ENCODE measurements around the gene DCDC1.

Gene DCDC1

DNA sequence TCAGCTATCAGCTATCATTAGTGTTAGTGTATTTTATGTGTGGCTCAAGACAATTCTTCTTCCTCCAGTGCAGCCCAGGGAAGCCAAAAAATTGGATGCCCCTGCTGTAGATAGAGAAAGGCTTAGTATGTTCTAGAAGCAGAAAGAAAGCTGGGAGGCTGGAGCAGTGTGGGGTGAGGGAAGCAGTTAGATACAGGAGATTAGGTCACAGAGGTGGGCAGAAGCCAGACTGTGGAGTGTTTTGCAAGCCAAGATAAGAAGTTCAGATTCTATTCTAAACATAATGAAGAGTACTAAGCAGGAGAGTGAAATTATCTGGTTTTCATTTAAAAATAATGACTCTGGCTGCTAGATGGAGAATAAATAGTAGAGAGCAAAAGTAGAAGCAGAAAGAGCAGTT, 381.7 kb downstream of the DCDC1 start:
- no peak for DNase-seq (ENCODE audit: low read depth)
- TF ChIP-seq, protein P1, sequence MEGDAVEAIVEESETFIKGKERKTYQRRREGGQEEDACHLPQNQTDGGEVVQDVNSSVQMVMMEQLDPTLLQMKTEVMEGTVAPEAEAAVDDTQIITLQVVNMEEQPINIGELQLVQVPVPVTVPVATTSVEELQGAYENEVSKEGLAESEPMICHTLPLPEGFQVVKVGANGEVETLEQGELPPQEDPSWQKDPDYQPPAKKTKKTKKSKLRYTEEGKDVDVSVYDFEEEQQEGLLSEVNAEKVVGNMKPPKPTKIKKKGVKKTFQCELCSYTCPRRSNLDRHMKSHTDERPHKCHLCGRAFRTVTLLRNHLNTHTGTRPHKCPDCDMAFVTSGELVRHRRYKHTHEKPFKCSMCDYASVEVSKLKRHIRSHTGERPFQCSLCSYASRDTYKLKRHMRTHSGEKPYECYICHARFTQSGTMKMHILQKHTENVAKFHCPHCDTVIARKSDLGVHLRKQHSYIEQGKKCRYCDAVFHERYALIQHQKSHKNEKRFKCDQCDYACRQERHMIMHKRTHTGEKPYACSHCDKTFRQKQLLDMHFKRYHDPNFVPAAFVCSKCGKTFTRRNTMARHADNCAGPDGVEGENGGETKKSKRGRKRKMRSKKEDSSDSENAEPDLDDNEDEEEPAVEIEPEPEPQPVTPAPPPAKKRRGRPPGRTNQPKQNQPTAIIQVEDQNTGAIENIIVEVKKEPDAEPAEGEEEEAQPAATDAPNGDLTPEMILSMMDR (IDR thresholded peaks at IDR 0.05; ENCODE audit: insufficient read depth, low read depth, low read length, missing control alignments) = no peak
- H3K4me3 ChIP-seq (ENCODE audit: low read length) = no peak overlapping the region

DNA sequence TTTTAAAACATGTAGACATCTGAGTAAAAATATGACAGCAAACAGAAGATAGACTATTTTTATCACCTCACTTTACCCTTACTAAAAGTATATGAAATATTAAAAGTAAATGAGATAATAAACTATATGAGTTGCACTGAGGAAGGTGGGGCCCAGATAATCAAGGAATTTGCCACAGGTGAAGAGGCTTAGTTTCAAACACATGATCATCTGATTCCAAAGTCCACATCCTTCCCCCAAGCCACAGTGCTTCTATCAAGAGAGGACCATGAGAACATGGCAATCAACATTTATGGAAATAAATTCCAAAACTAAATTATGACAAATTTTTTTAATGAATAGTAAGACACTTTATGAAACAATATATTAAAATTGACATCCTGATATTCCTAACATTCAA, 384.0 kb downstream of the DCDC1 start:
- no peak for DNase-seq (ENCODE audit: low read depth)
- TF ChIP-seq, protein P1 (IDR thresholded peaks at IDR 0.05; ENCODE audit: insufficient read depth, low read depth, low read length, missing control alignments) = no peak

DNA sequence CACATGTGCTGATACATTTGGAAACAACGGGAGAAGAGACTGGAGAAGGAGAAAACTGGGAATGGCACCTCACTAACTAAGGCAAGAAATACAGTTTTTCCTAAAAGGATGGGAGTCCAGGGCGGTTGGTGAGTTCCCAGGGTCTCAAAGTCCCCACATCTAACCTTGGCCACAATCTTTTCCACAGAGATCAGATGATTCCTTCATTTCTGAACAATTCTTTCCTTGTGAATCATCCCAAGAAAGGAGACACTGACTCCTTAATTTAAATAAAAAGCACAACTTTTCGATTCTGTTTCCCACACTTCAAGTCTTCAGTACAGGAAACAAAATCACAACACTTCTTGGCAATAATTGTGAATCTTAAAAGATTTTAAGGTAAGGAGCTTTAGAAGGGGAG, 384.7 kb downstream of the DCDC1 start:
- no peak overlapping the region for H3K4me3 ChIP-seq (ENCODE audit: low read length)
- no peak for DNase-seq (ENCODE audit: low read depth)
- TF ChIP-seq, protein P1 (IDR thresholded peaks at IDR 0.05; ENCODE audit: insufficient read depth, low read depth, low read length, missing control alignments) = no peak

More for the DNA sequence above, 384.0 kb downstream of the DCDC1 start:
- H3K4me3 ChIP-seq (ENCODE audit: low read length) = no peak overlapping the region

DNA sequence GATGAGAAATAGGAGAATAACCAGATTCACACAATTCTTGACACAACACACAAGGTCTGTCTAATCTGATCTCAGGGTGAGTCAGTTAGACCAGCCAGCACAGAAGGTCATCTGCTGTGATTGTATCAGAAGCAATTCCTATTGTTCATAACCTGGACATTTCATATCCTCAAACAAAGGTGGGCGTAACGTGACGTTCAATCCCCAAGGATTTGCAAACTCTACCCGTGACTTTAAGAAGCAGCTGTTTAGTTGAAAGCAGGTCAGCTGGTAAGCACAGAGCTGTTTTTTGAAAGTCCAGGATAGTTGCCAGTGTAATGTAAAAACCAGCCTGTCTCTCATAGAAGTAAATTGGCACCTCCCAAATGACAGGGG, 385.1 kb downstream of the DCDC1 start:
- H3K4me3 ChIP-seq (ENCODE audit: low read length) = no peak overlapping the region
- TF ChIP-seq, protein P1 (IDR thresholded peaks at IDR 0.05; ENCODE audit: insufficient read depth, low read depth, low read length, missing control alignments) = no peak
- no peak for DNase-seq (ENCODE audit: low read depth)

DNA sequence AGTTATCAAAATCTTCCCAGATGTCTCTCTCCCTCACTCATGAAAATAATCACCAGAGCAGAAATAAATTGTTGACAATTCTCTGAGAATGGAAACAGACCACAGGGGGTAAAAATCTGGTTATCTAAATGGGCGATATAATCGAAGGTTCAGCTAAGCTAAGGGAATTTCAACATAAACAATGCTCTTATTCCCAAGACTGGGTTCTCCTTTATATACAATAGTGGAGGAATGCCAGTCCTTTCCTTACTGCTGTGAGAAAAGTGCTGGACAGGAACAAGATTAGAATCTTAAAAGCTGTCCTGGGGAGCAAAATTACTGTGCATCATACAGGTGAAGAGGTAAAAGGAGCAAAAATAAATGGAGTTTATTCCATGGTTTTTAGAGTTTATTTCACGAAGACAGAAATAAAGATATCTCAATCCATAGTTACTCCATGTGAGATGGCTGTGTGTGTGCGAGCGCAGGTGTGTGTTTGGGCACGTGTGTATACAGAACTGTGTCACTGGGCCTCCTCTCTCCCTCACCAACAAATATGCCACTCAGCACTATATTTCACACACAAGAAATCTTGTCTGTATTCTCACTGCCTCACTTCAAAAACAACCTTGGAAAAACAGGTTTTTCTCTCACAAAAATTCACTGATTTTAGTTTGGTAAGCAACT, 385.6 kb downstream of the DCDC1 start:
- no peak overlapping the region for H3K4me3 ChIP-seq (ENCODE audit: low read length)
- no peak for DNase-seq (ENCODE audit: low read depth)
- TF ChIP-seq, protein P1 (IDR thresholded peaks at IDR 0.05; ENCODE audit: insufficient read depth, low read depth, low read length, missing control alignments) = no peak

DNA sequence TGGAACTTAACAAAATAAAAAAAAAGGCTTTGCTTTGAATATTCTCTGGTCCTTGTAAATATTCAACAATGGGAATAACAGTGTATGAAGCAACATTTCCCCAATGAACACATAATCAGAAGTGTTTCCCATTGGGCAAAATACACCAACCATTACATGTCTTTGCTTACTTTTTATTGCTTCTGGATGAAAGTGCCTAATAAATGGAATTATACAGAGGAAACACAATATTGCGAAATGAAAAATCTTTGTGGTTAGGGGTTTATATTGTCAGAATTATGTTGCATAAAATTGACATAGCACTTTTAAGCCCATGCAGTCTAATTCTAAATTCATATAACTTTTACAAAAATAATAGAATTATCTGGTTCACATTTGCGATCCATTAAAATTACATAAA, 386.4 kb downstream of the DCDC1 start:
- TF ChIP-seq, protein P1 (IDR thresholded peaks at IDR 0.05; ENCODE audit: insufficient read depth, low read depth, low read length, missing control alignments) = no peak
- no peak for DNase-seq (ENCODE audit: low read depth)
- no peak overlapping the region for H3K4me3 ChIP-seq (ENCODE audit: low read length)

DNA sequence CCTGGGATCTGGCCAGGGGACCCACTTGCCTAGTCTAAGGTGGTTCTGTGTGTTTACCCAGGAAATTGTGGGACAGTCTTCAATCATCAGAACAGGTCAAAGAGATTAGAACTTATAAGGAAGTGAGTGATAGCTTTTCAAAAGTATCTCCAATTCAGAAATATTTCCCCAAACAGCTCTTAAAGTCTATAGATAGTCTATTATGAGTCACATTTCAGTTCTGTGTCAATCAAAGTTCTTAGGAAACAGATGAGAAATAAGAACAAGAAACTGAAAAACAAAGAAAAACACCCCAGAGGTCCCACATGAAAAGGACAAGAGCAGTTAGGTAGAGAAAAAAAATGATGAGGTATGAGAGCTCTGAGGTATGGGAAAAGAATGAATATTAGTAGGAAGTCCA, 402.0 kb downstream of the DCDC1 start:
- no peak for DNase-seq (ENCODE audit: low read depth)
- no peak overlapping the region for H3K4me3 ChIP-seq (ENCODE audit: low read length)
- TF ChIP-seq, protein P1 (IDR thresholded peaks at IDR 0.05; ENCODE audit: insufficient read depth, low read depth, low read length, missing control alignments) = no peak
